GM18858 (cell line): ENCODE data around the gene NKX1-2.

Source experiments
- ATAC-seq: cut with Tn5 transposase; IDR thresholded peaks from one replicate; pipeline ENCODE4 v1.9.1; 2021; ENCODE audit not compliant: unreplicated experiment

NKX1-2 gene

GRCh38 chr10:124476043-124476725 is 26.3 kb upstream of the NKX1-2 start:
- no peak for ATAC-seq

GRCh38 chr10:124474514-124475070 is 24.8 kb upstream of the NKX1-2 start:
- ATAC-seq, result no peak

- ATAC-seq, result no peak
Observed at GRCh38 chr10:124473070-124473469, 23.2 kb upstream of the NKX1-2 start.

- no peak for ATAC-seq
Observed at GRCh38 chr10:124472071-124472470, 22.2 kb upstream of the NKX1-2 start.

GRCh38 chr10:124470544-124471434 is 21.0 kb upstream of the NKX1-2 start:
- no peak for ATAC-seq

GRCh38 chr10:124469956-124470484 is 20.2 kb upstream of the NKX1-2 start:
- ATAC-seq, result no peak

- ATAC-seq, result no peak
Observed at GRCh38 chr10:124468624-124469023, 18.8 kb upstream of the NKX1-2 start.

- ATAC-seq, result no peak
Observed at GRCh38 chr10:124467165-124467564, 17.3 kb upstream of the NKX1-2 start.

GRCh38 chr10:124465777-124466488 is 16.1 kb upstream of the NKX1-2 start:
- no peak for ATAC-seq

- ATAC-seq, result peak; percentile 43
Observed at GRCh38 chr10:124465003-124465776, 15.4 kb upstream of the NKX1-2 start.

GRCh38 chr10:124464028-124464965 is 14.5 kb upstream of the NKX1-2 start:
- ATAC-seq, result no peak

GRCh38 chr10:124462348-124462695 is 12.5 kb upstream of the NKX1-2 start:
- ATAC-seq, result no peak

- ATAC-seq, result peak; percentile 79
Observed at GRCh38 chr10:124461642-124462347, 12.0 kb upstream of the NKX1-2 start, which contains the start of gene LHPP. LHPP (plus strand) TSS chr10:124461823; CDS start chr10:124461863, 40 bp downstream.

GRCh38 chr10:124460144-124460543 is 10.3 kb upstream of the NKX1-2 start:
- no peak for ATAC-seq

- no peak for ATAC-seq
Observed at GRCh38 chr10:124459395-124459794, 9.6 kb upstream of the NKX1-2 start.

- no peak for ATAC-seq
Observed at GRCh38 chr10:124458889-124459288, 9.1 kb upstream of the NKX1-2 start.

GRCh38 chr10:124458473-124458872 is 8.6 kb upstream of the NKX1-2 start:
- ATAC-seq, result no peak

- no peak for ATAC-seq
Observed at GRCh38 chr10:124455441-124455840, 5.6 kb upstream of the NKX1-2 start.
